GM21825 (cell line): ENCODE results near the gene TCEAL4.
"Not testable (repeated sequence)": the region's sequence is repeated elsewhere in the genome, so short reads cannot be mapped to it uniquely, and the experiment has no call there.

Experiments
- ATAC-seq: cut with Tn5 transposase; IDR thresholded peaks from one replicate; pipeline ENCODE4 v1.9.1; 2021; ENCODE audit warnings: mild to moderate bottlenecking, moderate library complexity; ENCODE audit not compliant: unreplicated experiment

TCEAL4 gene

DNA sequence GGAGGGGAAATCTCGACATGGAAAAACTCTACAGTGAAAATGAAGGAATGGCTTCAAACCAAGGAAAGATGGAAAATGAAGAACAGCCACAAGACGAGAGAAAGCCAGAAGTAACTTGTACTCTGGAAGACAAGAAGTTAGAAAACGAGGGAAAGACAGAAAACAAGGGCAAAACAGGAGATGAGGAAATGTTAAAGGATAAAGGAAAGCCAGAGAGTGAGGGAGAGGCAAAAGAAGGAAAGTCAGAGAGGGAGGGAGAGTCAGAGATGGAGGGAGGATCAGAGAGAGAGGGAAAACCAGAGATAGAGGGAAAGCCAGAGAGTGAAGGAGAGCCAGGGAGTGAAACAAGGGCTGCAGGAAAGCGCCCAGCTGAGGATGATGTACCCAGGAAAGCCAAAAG lies 1.3 kb downstream of the TCEAL4 start:
- ATAC-seq: no peak

DNA sequence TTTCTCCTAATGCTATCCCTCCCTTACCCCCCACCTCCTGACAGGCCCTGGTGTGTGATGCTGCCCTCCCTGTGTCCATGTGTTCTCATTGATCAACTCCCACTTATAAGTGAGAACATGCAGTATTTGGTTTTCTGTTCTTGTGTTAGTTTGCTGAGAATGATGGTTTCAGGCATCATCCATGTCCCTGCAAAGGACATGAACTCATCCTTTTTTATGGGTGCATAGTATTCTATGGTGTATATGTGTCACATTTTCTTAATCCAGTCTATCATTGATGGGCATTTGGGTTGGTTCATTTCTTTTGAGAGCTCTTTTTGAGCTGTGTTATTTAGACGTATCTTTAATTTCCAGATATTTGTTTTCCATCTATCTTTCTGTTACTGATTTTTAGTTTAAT lies 7.0 kb downstream of the TCEAL4 start:
- not testable (repeated sequence) for ATAC-seq

DNA sequence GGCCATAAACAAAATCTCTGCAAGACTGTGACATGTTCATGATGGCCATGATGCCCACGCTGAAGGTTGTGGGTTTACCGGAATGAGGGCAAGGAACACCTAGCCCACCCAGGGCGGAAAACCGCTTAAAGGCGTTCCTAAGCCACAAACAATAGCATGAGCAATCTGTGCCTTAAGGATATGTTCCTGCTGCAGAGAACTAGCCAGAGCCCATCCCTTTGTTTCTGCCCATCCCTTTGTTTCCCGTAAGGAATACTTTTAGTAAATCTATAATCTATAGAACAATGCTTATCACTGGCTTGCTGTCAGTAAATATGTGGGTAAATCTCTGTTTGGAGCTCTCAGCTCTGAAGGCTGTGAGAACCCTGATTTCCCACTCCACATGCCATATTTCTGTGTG lies 9.9 kb downstream of the TCEAL4 start:
- ATAC-seq: not testable (repeated sequence)

DNA sequence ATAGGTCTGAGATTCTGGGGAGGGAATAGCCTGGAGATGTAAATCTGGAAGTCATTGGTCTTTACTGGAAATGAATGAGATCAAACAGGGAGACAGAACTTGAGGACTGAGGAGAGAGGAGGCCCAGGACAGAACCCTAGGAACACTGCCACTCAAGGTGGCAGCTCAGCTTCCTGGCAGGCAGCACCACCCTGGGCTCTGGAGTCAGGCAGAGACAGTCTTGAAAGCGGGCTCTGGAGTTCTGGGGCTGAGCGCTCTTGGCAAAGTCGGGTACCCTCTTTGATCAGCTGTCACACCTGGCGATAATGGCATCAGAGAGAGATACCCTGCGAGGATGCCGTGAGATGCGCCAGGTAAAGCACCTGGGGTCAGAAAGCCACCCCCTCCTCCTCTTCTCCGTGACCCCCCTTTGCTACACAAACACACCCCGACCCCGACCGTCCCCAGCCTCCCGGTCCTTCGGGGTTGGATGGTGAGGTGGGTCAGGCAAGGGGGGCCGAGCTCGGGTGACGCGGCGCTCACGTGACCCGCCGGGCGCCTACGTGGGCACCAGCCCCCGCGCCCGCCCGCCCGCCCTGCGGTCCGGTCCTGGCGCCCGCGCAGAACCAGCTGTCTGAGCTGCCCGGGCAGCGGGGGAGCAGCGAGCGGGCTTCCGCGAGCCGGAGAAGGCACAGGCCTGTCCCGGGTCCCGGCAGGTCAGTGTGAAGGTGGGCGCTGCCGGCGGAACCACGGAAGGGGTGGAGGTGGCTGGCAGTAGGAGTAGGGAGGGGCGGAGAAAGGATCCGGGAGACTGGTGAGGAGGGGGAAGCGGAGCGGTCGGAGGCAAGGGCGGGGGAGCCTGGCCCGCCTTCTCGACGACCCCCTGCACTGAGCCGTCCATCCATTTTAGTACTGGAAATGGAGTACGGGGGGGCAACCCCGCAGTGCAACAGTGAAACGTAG lies 22.3 kb downstream of the TCEAL4 start, which contains the start of gene TCEAL3:
TSS of gene TCEAL3 (plus strand) at position 600 of the 942 bp plus-strand sequence. CDS start 1,102 bp downstream, outside the sequence.
- peak; percentile 70 for ATAC-seq

DNA sequence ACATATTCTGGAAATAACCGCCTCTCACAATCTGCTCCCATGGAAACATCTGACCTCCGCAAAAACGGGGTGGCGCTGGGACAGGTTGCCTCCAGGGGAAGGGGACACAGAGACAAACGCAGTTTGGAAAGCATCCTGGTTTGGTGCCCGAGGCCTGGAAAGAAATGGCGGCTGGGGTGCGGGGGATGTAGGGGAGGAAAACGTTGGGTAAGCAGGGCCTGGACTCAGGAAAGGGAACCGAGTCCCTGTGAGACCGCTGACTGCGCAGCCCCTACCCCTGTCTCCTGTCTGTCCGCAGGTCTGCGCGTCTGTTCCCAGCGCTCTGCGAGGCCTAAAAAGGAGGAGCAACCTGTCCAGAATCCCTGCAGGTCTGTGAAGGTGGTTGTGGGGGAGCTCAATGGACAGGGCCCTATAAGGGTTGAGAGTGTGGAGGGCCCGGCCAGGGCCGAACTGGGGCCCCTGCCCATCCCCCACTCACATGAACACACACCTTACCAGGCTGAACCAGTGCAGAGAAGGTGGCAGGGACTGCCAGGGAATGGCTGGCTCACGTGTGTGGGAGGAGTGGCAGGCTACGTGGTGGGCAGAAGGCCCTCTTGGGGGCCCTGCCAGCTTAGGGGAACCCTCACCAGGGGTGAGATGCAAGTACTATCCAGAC lies 23.1 kb downstream of the TCEAL4 start:
- ATAC-seq: no peak

DNA sequence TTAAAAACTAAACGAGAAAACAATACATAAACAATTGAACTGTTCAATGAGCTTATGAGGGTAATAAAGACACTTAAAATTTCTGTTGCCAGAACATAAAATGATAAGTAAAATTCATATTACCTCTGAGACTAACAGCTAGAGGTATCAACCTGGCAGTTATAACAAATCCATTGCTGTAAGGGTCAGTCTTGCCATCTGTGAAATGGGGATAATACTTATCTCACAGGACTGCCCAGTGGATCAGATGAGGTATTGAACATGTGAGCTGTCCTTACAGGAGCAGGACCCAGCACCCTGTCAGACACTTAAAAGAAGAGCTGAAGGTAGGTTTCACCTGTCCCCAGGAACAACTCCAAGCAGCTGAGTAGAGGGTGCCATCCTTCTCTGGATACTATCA lies 25.0 kb downstream of the TCEAL4 start:
- ATAC-seq: no peak

DNA sequence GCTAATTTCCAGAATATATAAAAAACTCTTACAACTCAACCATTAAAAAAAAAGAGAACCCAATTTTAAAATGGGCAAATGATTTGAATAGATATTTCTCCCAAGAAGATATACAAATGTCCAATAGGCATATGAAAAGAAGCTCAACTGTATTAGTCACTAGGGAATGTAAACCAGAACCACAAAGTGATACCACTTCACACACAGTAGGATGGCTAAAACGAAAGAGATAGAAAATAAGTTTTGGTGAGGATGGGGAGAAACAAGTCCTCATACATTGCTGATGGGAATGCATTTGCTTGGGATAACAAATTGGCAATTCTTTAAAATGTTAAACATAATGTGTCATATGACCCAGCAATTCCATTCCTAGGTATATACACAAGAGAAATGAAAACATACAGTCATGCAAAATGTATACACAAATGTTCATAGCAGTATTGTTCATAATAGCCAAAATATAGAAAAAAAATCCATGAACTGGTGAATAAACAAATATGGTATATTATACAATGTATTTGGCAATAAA lies 28.1 kb downstream of the TCEAL4 start:
- no peak for ATAC-seq

DNA sequence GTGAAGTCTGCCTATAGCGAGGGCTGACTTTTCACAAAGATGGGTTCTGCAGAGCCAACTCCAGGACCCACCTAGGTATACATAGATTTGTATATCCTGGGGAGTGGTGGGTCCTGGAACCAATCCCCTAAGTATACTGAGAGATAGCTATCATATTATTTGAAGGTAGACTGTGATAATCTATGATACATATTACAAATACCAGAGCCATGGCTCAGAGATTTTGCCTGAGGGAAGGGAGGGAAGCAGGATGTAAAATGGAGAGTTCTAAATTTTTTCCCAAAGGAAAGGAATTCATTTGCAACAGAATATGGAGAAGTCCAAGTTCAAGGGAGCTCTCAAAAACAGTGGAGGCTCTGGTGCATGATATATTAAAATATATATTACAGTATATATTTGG lies 29.7 kb downstream of the TCEAL4 start:
- no peak for ATAC-seq

DNA sequence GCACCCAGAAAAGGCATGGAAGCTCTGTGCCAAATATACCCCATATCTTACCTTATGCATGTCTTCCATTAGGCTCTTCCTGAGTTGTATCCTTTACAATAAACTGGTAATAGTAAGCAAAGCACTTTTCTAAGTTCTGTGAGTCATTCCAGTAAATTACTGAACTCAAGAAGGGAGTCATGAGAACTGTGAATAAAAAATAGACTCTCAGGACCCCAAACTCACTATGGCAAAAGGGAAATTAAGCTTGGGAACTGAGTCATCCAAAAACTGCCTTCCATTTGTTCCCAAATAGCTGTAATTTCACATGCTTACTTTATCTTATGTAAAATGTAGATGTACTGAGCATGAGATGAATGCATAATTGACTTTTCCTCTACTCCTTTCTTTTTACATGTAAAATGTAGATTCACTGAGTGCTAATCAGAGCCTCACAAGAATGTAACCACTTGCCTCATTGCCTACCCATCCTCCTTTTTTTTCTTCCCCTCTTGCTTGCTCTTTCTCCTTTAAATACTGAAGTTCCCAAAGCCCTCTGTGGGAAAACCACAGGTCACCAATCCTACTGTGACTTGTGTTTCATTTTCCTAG lies 30.6 kb downstream of the TCEAL4 start:
- ATAC-seq: no peak

DNA sequence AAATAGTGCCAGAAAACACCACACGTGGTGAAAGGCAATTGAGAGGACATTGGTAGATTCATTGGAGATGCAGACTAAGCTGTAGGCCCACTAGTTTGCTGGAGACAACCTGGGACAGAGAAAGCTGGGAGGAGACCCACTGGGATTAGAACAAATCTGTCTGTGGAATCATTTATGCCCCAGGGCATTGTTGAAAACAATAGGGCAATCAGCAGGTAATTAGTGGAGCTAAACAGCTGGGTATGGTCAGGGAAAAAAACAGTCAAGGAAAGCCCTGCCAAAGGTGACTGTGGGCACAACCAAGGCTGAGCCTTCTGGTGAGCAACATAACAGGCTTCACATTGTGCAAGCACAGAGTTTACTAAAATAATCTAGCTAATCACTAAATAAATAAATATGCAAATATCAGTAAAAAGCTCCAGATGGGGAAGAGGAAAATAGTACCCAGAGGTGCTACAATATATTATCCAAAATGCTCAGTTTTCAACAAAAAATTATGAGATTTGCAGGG lies 31.4 kb downstream of the TCEAL4 start:
- ATAC-seq: no peak

DNA sequence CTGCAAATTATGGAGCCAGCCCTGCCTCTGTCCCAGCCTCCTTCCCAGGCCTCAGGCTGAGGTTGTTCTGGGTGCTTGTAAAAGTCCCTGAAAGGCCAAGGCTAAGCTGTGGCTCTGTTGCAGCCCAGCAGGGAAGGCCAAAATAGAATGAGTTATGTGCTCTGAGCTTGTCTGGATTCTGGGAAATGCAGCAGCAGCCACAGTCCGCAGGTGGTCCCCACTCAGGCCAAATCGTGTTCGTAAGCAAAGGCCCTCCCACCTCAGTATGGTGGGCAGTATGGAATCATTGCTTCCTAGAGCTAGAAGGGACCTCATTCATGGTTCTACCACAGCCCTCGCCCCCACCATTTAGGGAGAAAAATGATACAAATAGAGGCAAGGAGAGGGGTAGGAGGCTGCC lies 38.8 kb downstream of the TCEAL4 start:
- no peak for ATAC-seq

DNA sequence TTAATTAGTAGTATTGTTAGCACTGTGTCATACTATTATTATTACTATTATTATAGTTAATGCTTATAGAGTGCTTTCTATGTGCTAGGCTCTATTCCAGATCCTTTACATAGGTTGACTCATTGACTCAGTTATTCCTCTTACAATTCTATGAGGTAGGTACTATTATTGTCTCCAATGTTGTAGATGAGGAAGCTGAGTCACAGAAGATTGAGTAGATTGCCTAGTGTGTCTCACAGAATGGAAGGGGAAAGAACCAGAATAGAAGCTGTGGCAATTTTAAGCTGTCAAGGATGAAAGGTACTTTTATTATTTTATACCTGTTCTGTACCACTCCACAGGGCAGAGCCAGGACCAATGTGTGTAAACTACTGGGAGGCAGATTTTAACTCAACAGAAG lies 41.5 kb downstream of the TCEAL4 start:
- no peak for ATAC-seq

DNA sequence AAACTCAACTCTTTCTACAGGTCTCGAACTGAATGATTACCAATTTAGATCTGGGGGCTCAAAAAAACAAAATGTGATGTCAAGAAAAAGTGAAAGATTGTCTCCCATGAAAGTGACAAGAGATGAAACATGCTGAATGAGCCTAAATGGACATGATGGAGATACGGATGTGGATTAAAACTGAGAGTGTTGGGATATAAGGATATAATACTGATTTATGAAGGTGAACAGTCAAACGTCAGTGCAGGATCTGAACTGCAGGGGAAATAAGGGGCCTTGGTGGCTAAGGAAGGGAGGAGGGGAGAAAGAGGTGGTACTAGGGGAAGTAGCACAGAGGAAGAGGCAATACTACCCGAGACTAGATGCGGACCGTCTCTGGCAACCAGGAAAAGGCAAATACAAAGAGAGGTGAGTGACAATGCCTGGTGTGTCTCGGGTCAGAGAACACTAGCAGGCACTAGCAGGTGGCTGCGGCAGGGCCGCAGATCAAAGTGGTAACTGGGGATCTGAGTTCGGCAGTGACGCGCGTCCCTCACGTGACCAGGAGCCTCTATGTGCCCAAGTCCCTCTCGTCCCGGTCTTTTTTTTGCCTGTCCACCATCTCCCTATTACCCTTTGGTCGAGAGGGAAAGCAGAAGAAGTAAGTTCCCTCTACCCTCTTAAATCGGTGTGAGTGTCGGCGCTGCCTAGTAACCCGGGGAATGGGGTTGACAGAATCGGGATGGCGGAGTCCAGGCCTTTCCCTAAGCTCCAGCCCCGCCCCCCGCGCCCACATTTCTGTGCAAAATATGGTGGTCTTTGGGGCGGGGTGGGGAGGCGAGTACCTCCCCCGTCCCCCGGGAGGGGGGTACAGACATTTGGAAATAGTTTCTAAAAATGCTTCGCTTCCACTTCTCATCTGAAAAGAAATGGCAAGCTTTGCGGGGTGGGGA lies 43.3 kb downstream of the TCEAL4 start, which contains the start of gene TCEAL1:
TSS of gene TCEAL1 (plus strand) at position 590 of the 932 bp plus-strand sequence. CDS start 942 bp downstream, outside the sequence.
- peak; percentile 63 for ATAC-seq

DNA sequence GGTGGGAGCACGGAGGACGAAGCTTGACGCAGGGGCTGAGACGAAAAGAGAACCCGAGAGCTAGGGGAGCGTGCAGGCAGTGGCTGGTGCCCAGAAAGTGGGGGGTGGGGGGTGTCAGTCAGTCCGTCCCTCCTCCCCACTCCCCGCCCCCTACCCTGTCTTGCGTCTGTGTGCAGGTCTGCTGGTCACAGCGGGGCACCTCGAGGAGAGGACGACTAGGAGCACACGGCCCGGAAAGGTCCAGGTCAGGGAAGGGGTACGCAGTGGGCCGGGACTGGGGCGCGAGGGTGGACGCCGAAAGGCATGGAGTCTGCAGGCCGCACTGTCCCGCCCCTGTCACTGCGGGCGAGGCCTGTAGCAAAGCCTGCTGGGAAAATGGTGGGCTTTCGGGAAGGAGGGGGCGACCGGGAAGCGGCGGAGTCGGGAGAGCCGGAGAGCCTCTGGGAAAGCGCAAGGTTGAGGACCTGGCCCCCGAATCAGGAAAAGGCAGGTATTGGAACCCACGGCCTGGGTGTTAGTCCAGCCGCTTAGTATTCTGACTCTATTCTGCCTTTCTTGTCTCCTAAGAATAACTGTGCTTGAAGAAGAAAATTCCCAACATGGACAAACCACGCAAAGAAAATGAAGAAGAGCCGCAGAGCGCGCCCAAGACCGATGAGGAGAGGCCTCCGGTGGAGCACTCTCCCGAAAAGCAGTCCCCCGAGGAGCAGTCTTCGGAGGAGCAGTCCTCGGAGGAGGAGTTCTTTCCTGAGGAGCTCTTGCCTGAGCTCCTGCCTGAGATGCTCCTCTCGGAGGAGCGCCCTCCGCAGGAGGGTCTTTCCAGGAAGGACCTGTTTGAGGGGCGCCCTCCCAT lies 44.2 kb downstream of the TCEAL4 start:
- ATAC-seq: peak; percentile 32

DNA sequence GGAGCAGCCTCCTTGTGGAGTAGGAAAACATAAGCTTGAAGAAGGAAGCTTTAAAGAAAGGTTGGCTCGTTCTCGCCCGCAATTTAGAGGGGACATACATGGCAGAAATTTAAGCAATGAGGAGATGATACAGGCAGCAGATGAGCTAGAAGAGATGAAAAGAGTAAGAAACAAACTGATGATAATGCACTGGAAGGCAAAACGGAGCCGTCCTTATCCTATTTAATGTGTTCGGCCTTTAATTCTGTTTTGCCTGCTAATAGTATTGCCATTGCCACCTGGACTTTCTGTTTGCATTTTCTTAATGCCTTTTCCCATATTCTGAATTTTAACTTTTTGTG lies 44.8 kb downstream of the TCEAL4 start:
- no peak for ATAC-seq

DNA sequence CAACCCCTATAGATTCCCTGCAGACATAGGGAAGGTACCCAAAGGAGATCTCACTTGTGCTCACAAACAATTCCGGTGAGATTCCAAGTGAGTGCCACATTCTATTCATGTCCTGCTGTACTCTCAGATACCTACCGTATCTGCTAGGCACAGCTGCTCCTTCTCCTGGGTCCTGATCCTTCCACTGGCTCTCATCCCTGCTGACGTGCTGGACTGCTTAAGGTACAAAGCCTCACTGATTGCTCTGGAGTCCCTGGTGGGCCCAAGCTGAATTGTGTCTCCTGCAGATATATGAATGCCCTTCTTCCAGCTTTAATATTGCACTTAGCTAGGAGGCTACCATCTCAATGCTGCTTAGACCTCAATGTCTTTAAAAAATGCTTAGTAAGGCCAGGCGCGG lies 45.8 kb downstream of the TCEAL4 start:
- ATAC-seq: no peak

DNA sequence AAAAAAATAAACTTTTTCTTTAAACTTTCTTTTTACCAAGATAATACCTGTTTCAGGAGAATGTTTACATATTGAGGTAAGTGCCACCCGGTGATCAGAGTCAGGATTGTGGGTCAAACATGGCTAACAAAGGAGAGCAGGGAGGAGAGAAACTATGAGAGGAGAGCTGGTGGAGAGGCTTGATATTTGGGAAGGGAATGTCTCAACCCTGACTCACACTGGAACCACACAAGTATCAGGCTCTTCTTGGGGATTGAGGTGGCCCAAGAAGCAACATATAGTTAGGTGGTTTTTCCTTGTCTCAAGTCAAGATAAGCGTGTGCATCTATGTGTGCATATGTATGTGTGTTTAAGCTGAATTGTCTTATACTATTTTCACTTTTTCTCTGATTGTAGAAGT lies 50.1 kb downstream of the TCEAL4 start:
- ATAC-seq: no peak
